Ovary (tissue), 1 donor: Measurements from ENCODE around the gene FUBP1.

ENCODE experiments used
- EP300 ChIP-seq: sonication (generic); formaldehyde crosslinking; IDR thresholded peaks from one replicate; pipeline ENCODE4 v1.6.1; 2017; ENCODE audit warnings: antibody characterized with exemption
- POLR2A ChIP-seq: fragments of 450-650 bp; IDR thresholded peaks from one replicate; pipeline ENCODE4 v1.6.1; 2017; ENCODE audit warnings: antibody characterized with exemption, mild to moderate bottlenecking, moderate library complexity

DNA sequence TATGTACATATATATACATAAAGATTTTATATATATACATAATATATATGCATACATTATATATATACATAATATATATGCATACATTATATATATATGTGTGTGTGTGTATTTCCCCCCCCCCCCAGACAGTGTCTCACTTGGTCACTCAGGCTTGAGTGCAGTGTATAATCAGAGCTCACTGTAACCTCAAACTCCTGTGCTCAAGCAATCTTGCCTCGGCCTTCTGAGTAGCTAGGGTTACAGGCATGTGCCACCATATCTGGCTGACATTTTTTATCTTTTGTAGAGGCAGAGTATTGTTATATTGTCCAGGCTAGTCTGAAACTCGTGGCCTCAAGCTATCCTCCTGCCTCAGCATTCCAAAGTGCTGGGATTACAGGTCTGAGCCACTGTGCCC lies 9.0 kb upstream of the FUBP1 start:
- TF ChIP-seq EP300 (no peak), POLR2A (no peak)
